ENCODE measurements around the gene DUSP5. TPM values are rescaled to one million over a fixed set of nuclear protein-coding genes. Genes with fewer than 3 reads are reported as not detected.
A peak's percentile ranks its signal among the peaks of the same experiment; 100 is the strongest.

The DUSP5 gene
- total and polyA plus RNA-seq, 4 donors: 2.0 to 8.9 (median 8.0) TPM

DNA sequence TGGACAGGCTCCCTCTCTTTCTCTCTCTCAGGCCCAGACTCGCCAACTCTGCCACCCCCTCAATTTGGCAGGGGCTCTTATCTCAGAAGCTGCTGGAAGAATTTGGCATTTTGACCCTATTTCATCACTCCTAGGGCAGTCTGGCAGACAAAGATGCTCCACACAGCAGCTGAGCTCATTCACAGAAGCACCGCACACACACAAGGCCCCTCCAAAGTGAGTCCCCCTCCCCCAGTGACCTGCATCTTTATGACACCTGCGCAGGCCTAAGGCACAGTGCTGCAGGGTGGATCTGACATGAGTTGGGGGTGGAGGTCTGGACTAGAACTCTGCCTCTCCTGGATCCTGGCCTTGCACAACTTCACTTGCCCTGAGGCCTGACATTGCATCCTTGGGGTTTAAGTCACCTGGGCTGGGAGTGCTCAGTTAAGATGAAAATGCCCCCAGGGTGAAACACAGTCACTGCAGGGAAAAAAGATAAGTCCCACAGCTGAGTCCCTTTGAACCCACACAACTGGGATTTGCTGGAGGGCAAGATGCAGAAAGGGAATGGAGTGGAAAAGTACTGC is 41.1 kb upstream of the DUSP5 start (continued):
- TF ChIP-seq RAD21 (IDR thresholded peaks at IDR 0.05): peak; percentile 43 to 51
- TF ChIP-seq TAF1 (conservative IDR thresholded peaks at IDR 0.05): no peak
- no peak for TF ChIP-seq FOXA1 (IDR thresholded peaks at IDR 0.05)
- no peak for TF ChIP-seq HNF4G (IDR thresholded peaks at IDR 0.05)

DNA sequence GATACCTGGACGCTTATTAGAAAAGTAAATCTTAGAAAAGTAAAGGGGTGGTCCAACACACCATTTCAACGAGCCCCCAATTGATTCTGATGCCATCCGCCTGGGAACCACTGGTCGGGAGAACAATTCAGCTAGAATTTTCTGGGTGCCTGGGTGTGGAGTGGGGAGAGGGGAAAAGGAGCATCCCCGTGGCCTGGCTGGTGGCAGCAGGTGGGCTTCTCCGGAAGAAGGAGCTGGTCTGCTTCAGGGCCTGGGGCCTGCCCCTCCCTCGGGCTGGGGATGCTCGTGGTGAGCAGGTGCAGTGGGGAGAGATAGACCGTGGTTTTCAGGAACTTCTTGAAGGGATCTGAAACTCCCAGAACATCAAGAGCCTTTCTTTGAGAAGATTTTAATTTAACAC is 39.9 kb upstream of the DUSP5 start:
- WGBS: 94% methylated on average over 9 of the region's 9 CpGs
- H3K36me3 ChIP-seq (ENCODE audit: control insufficient read depth in 4 of 4, insufficient read depth in 3 of 4, low read depth in 1 of 4, low read length in 3 of 4): no peaks in the 10 kb centered on the region
- H3K9me3 ChIP-seq (ENCODE audit: control insufficient read depth in 4 of 4, low read length in 3 of 4): no peaks in the 10 kb centered on the region
- TF ChIP-seq HNF4G (IDR thresholded peaks at IDR 0.05): no peak
- TF ChIP-seq, protein P1, sequence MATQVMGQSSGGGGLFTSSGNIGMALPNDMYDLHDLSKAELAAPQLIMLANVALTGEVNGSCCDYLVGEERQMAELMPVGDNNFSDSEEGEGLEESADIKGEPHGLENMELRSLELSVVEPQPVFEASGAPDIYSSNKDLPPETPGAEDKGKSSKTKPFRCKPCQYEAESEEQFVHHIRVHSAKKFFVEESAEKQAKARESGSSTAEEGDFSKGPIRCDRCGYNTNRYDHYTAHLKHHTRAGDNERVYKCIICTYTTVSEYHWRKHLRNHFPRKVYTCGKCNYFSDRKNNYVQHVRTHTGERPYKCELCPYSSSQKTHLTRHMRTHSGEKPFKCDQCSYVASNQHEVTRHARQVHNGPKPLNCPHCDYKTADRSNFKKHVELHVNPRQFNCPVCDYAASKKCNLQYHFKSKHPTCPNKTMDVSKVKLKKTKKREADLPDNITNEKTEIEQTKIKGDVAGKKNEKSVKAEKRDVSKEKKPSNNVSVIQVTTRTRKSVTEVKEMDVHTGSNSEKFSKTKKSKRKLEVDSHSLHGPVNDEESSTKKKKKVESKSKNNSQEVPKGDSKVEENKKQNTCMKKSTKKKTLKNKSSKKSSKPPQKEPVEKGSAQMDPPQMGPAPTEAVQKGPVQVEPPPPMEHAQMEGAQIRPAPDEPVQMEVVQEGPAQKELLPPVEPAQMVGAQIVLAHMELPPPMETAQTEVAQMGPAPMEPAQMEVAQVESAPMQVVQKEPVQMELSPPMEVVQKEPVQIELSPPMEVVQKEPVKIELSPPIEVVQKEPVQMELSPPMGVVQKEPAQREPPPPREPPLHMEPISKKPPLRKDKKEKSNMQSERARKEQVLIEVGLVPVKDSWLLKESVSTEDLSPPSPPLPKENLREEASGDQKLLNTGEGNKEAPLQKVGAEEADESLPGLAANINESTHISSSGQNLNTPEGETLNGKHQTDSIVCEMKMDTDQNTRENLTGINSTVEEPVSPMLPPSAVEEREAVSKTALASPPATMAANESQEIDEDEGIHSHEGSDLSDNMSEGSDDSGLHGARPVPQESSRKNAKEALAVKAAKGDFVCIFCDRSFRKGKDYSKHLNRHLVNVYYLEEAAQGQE (IDR thresholded peaks at IDR 0.05): no peak
- TF ChIP-seq TAF1 (conservative IDR thresholded peaks at IDR 0.05): no peak
- no peak for TF ChIP-seq NR2F2 (IDR thresholded peaks at IDR 0.05)
- no peak for TF ChIP-seq GABPA (IDR thresholded peaks at IDR 0.05 in 1 of 2, conservative IDR thresholded peaks at IDR 0.05 in 1 of 2)
- H3K4me1 ChIP-seq (ENCODE audit: control insufficient read depth in 4 of 4, insufficient read depth in 4 of 4, low read length in 3 of 4): peaks cover 3 to 40% (median 21%) of the 10 kb centered on the region in 4 donors
- no peak for DNase-seq (ENCODE audit: low spot score)
- H3K27ac ChIP-seq (ENCODE audit: low read depth in 1 of 2, low read length in 2 of 2): peak overlapping the region in 1 of 2 donors; percentile 10
- H3K4me3 ChIP-seq (ENCODE audit: low read depth in 1 of 3, low read length in 3 of 3): no peak overlapping the region
- no peak overlapping the region for H3K9ac ChIP-seq (ENCODE audit: low read depth in 1 of 2, low read length in 2 of 2)
- H3K27me3 ChIP-seq (ENCODE audit: control insufficient read depth in 4 of 4, insufficient read depth in 4 of 4, low read length in 3 of 4): no peaks in the 10 kb centered on the region

DNA sequence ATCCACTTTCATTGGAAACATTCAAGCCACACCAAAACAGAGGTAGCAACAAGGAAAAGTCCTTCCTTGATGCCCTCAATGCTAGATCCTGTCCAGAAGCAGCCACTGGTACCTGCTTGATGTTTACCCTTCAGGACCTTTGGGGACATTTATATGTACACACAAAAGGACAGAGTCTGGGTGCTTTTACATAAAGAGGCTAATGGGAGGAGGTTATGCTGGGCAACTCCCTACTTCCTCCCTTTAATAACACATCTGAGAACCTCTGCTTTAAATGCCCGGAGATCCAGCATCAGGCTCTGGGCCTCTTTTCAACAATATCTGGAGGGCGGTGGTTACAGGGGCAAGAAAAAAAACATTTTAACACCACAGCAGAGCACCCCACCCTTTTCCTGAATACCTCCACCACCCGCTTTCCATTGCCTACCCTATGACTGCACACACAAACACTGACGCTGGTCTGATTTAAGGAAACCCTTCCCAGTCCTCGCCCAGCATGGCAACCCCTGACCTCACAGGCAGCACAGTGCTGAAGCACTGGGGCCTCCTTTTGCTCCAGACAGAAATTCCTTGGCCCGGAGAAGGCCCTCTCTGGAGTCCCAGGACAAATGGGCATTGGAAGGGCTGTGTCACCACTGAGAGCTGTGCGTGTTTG is 39.3 kb upstream of the DUSP5 start:
- WGBS: 80% methylated on average over 7 of the region's 7 CpGs
- no peak for DNase-seq (ENCODE audit: low spot score)
- TF ChIP-seq RXRA (IDR thresholded peaks at IDR 0.05): peak in 1 of 2 donors; percentile 4
- TF ChIP-seq, protein P1 (IDR thresholded peaks at IDR 0.05): no peak
- Histone ChIP-seq H3K27me3 (ENCODE audit: control insufficient read depth in 4 of 4, insufficient read depth in 4 of 4, low read length in 3 of 4) (no peaks in the 10 kb centered on the region), H3K27ac (ENCODE audit: low read depth in 1 of 2, low read length in 2 of 2) (peak overlapping the region; percentile 29 to 34), H3K4me3 (ENCODE audit: low read depth in 1 of 3, low read length in 3 of 3) (no peak overlapping the region), H3K36me3 (ENCODE audit: control insufficient read depth in 4 of 4, insufficient read depth in 3 of 4, low read depth in 1 of 4, low read length in 3 of 4) (no peaks in the 10 kb centered on the region), H3K4me1 (ENCODE audit: control insufficient read depth in 4 of 4, insufficient read depth in 4 of 4, low read length in 3 of 4) (peaks cover 3 to 40% (median 21%) of the 10 kb centered on the region in 4 donors), H3K9me3 (ENCODE audit: control insufficient read depth in 4 of 4, low read length in 3 of 4) (no peaks in the 10 kb centered on the region), H3K9ac (ENCODE audit: low read depth in 1 of 2, low read length in 2 of 2) (no peak overlapping the region)

Data from liver (tissue), 9 donors.